GM23338 (cell line): ENCODE measurements around the gene C11orf54. TPM values are rescaled to one million over a fixed set of nuclear protein-coding genes. Genes with fewer than 3 reads are reported as not detected.
A peak's percentile ranks its signal among the peaks of the same experiment; 100 is the strongest.

Source experiments
- CREB1 ChIP-seq: fragments of 250-450 bp; sonication (Bioruptor Pico); IDR thresholded peaks from 2 replicates; pipeline ENCODE4 v1.5.0; 2020; ENCODE audit warnings: low read depth, mild to moderate bottlenecking, moderate library complexity
- CTCF ChIP-seq, 2 experiments: fragments of 200-600 bp in 1 of 2; sonication (generic) in 1 of 2; conservative IDR thresholded peaks; 2 replicates each; pipeline versions ENCODE4 v1.5.1 to v1.6.1; 2016 to 2017; ENCODE audit warnings: antibody characterized with exemption in 2 of 2, low read depth in 2 of 2, mild to moderate bottlenecking in 2 of 2, moderate library complexity in 1 of 2
- POLR2AphosphoS5 ChIP-seq: IDR thresholded peaks from 2 replicates; pipeline ENCODE4 v1.6.1; 2016; ENCODE audit warnings: antibody characterized with exemption, low read depth
- microRNA counts: library from miRNA; unstranded; fragments of <30 nt; microRNA quantifications from one replicate; lab custom pipeline; 2017
- microRNA-seq: library from miRNA; unstranded; fragments of <30 nt; microRNA quantifications from one replicate; pipeline ENCODE4, GENCODE V29; 2017
- polyA plus RNA-seq: library from polyadenylated mRNA; unstranded; fragments of >200 nt; fragmentation: Nextera tagmentation; extraction: Ambion mirVana; gene quantifications from 2 replicates; pipeline ENCODE4 v1.2.1, GENCODE V29; 2016
- small RNA-seq: library from RNA; depleted of rRNA; stranded (forward); fragments of <200 nt; gene quantifications from one replicate; pipeline ENCODE3, GENCODE V24; 2014; ENCODE audit warnings: low replicate concordance
- total RNA-seq: library from RNA; depleted of rRNA; stranded (reverse); fragments of >200 nt; shearing (Covaris generic); gene quantifications from 2 replicates; pipeline ENCODE4 v1.2.3, GENCODE V29; 2014; rRNA removed

C11orf54 gene
- total and polyA plus RNA-seq, 2 experiments from 2014 or later = 35.8 to 38.8 TPM

GRCh38 chr11:93813974-93814373 lies 72.5 kb downstream of the C11orf54 start (continued):
- TF ChIP-seq CTCF (conservative IDR thresholded peaks at IDR 0.05; ENCODE audit: low read depth in 2 of 2) (no peak), CREB1 (no peak), POLR2AphosphoS5 (no peak)

MicroRNAs encoded within 50 kb of the gene (microRNA counts, 767-probe panel; counts per million panel counts)
- not detected for microRNA hsa-miR-1304-5p (lab: Ali Mortazavi, UCI)

Small RNA genes within 50 kb of the gene (microRNA-seq; reads per million reads assigned to microRNA genes)
- gene MIR1304 = 10.2 reads per million, percentile 34 among the genes with 10 or more reads in this experiment

Small RNA genes within 50 kb of the gene (small RNA-seq; reads per million reads assigned to genes)
- gene RF00019 = not detected
- gene RF00493 = 10.1 reads per million, percentile 96 among the genes with 10 or more reads in this experiment
- 0.22 reads per million for gene SCARNA9
- gene SNORA1 = not detected
- not detected for gene SNORA18
- gene SNORA25 = not detected
- gene SNORA32 = not detected
- gene SNORA40 = not detected
- not detected for gene SNORA8
- gene SNORD5 = not detected
- 1,523 reads per million, percentile 100 among the genes with 10 or more reads in this experiment for gene SNORD6

Other genes starting within 250 kb of the C11orf54 start
- gene SMCO4, start 198.3 kb upstream of the C11orf54 start, total RNA-seq = 21.9 and 49.0 TPM in 2 replicates
- 42.2 and 47.6 TPM in 2 replicates for gene SMCO4, start 198.3 kb upstream of the C11orf54 start, polyA plus RNA-seq
- 16.5 and 25.8 TPM in 2 replicates for gene CEP295, start 80.0 kb upstream of the C11orf54 start, total RNA-seq
- 5.7 and 7.4 TPM in 2 replicates for gene CEP295, start 80.0 kb upstream of the C11orf54 start, polyA plus RNA-seq
- 240 and 256 TPM in 2 replicates for gene TAF1D, start 177 bp upstream of the C11orf54 start, total RNA-seq
- gene TAF1D, start 177 bp upstream of the C11orf54 start, polyA plus RNA-seq = 199 and 246 TPM in 2 replicates
- gene MED17, start 42.6 kb downstream of the C11orf54 start, total RNA-seq = 31.2 and 36.9 TPM in 2 replicates
- 17.4 and 19.1 TPM in 2 replicates for gene MED17, start 42.6 kb downstream of the C11orf54 start, polyA plus RNA-seq
- 0.66 and 0.70 TPM in 2 replicates for gene VSTM5, start 108.9 kb downstream of the C11orf54 start, total RNA-seq
- gene VSTM5, start 108.9 kb downstream of the C11orf54 start, polyA plus RNA-seq = 0.21 and 0.37 TPM in 2 replicates